SJSA1 (cell line): ENCODE results near the gene PARS2. TPM values are rescaled to one million over a fixed set of nuclear protein-coding genes. Genes with fewer than 3 reads are reported as not detected.

Experiments
- DNase-seq, 2 experiments: peaks; one replicate each; pipeline ENCODE4 v3.0.0-alpha.2; 2015 to 2020; ENCODE audit warnings: low spot score in 2 of 2, low read depth in 1 of 2
- H3K27ac ChIP-seq: fragments of 250-450 bp; sonication (Bioruptor Pico); 2 replicates; pipeline ENCODE4 v1.5.1; 2020; ENCODE audit warnings: mild to moderate bottlenecking, moderate library complexity
- H3K27me3 ChIP-seq: fragments of 250-450 bp; sonication (Bioruptor Pico); replicated peaks from 2 replicates; pipeline ENCODE4 v1.5.1; 2020; ENCODE audit warnings: mild to moderate bottlenecking, moderate library complexity
- H3K36me3 ChIP-seq: fragments of 250-450 bp; sonication (Bioruptor Pico); 2 replicates; pipeline ENCODE4 v1.5.1; 2020; ENCODE audit warnings: mild to moderate bottlenecking
- H3K4me1 ChIP-seq: fragments of 250-450 bp; sonication (Bioruptor Pico); replicated peaks from 2 replicates; pipeline ENCODE4 v1.6.1; 2021; ENCODE audit warnings: mild to moderate bottlenecking
- H3K4me3 ChIP-seq: fragments of 250-450 bp; sonication (Bioruptor Pico); 2 replicates; pipeline ENCODE4 v1.5.1; 2020; ENCODE audit warnings: mild to moderate bottlenecking
- H3K9me3 ChIP-seq: fragments of 250-450 bp; sonication (Bioruptor Pico); replicated peaks from 2 replicates; pipeline ENCODE4 v1.5.1; 2020; ENCODE audit warnings: mild to moderate bottlenecking
- total RNA-seq: library from RNA; depleted of rRNA; stranded (reverse); fragments of >200 nt; shearing (Covaris generic); gene quantifications from 2 replicates; pipeline ENCODE4 v1.2.3, GENCODE V29; 2014

PARS2 gene
- total RNA-seq, 1 experiment from 2014 or later, result 4.6 TPM

DNA sequence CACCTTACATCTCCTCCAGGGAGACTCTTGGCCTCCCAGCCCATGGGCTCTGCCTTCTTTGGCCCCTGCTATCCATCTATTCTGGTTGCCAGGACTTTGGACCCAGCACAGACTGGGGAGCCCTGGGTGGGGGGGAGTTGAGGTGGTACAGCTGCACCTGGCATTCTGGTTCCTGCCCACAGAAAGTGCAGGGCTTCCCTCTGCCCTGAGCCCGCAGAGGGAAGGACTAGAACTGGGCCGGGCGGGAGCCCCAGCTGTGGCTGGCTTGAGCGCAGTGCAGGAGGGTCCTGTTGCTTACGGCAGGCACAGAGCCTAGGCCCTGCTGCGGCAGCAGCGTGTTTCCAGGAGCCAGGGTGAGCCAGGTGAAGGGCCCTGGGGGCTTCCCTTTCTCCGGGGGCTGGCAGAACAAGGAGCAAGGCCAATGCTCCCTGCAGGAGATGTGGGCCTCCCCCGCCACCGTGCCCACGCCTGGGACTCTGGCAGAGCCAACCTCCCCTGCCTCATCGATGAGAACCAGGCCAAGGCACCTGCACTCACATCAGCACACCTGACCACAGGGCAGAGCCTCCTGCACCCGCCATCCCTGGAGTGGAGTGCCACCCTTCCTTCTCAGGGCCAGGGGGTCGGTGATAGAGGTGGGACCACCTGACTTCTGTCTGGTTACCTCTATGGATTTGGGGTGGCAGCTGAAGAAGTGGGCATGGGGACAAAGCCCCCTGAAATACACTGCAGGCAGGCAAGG lies 16.1 kb downstream of the PARS2 start:
- no peak for DNase-seq
- Histone ChIP-seq H3K27me3 (no peaks in the 10 kb centered on the region; the same call in 1 of the 2 replicates), H3K27ac (no peak overlapping the region), H3K4me1 (no peaks in the 10 kb centered on the region), H3K36me3 (peaks cover 7% of the 10 kb centered on the region), H3K9me3 (no peaks in the 10 kb centered on the region), H3K4me3 (no peak overlapping the region)

- DNase-seq, result no peak
- H3K36me3 ChIP-seq, result peaks cover 30% of the 10 kb centered on the region
These were observed 18.5 kb downstream of the PARS2 start for GRCh38 chr1:54745864-54746263.

DNA sequence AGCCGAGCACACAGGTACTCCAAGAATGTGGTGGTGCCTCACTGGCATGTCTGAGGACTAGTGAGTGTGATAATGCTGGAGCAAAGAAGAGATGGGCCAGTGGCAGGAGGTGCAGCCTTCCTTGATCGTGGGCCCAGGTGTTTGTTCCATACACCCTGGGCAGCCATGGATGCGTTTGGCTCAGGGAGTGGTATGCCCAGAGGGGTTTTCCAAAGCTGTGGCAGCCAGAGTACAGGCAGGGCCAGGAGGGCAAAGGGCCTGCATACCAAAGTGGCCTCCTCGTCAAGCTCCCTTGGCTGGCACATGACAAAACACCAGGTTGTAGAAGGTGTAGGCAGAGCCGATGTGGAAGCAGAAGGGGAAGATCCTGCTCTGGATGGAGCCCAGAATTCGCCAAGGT lies 19.0 kb downstream of the PARS2 start:
- no peaks in the 10 kb centered on the region; the same call in 1 of the 2 replicates for H3K27me3 ChIP-seq
- H3K36me3 ChIP-seq, result peaks cover 34% of the 10 kb centered on the region
- no peak for DNase-seq
- H3K27ac ChIP-seq, result no peak overlapping the region
- no peaks in the 10 kb centered on the region for H3K4me1 ChIP-seq
- no peaks in the 10 kb centered on the region for H3K9me3 ChIP-seq
- H3K4me3 ChIP-seq, result no peak overlapping the region

More at GRCh38 chr1:54745864-54746263, 18.5 kb downstream of the PARS2 start:
- Histone ChIP-seq H3K27ac (no peak overlapping the region), H3K27me3 (no peaks in the 10 kb centered on the region; the same call in 1 of the 2 replicates), H3K4me3 (no peak overlapping the region), H3K4me1 (no peaks in the 10 kb centered on the region), H3K9me3 (no peaks in the 10 kb centered on the region)

DNA sequence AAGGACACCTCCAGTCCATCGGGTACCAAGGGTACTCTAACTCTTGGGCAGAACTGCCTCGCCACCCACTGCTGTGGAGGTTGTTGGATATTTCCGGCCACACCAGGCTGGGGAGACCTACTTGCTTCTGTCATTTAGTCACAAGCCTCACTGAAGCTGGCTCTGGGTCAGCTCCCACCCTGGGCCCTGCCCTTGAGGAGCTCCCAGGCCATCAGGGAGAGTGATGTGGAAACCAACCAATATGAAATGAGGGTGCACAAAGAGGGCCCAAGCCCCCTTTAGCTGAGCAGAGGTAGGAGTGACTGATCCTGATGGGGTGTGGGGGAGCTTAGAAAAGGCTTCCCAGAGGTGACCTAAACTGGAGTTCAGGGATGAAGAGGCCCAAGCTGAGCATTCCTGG lies 19.6 kb downstream of the PARS2 start:
- H3K4me3 ChIP-seq, result no peak overlapping the region
- H3K27ac ChIP-seq, result no peak overlapping the region
- peaks cover 40% of the 10 kb centered on the region for H3K36me3 ChIP-seq
- no peak for DNase-seq
- H3K27me3 ChIP-seq, result no peaks in the 10 kb centered on the region
- no peaks in the 10 kb centered on the region for H3K4me1 ChIP-seq
- no peaks in the 10 kb centered on the region for H3K9me3 ChIP-seq

DNA sequence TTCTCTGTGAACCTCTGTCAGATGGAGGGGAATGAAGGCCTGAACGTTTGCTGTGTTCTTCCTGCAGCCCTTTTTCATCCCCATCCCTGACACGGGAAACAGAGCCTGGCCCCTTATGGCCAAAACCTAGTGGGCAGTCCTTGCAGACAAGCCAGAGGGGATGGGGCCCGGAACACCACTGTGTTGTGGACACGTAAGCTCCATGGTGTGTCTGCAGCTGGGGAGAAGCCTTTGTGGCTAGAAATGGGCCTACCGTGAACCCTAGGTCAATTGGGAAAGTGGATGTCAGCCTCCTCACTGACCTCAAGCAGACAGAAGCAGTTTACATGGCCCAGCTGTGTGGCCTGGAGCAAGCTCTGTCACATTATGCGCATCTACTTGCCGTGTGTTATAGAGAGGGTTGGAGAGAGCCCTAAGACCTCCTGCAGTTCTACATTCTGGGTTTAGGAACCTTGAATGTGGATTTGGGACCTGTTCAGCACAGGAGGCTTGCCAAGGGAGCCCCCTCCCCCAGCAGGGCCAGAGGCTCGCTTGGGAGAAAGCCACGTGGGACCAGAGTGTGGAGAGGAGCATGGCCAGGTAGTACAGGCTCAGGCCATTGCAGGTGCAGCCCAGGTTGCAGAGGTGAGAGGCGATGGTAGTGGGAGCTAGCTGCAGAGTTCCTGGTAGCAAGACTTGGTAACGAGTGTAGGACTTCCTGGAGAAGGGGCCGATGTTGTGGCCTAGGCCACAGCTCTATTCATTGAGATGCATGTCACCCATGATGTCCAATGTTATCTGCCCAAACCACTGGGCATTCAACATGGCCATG lies 20.7 kb downstream of the PARS2 start:
- H3K4me1 ChIP-seq, result no peaks in the 10 kb centered on the region
- H3K27me3 ChIP-seq, result no peaks in the 10 kb centered on the region
- no peak for DNase-seq
- H3K4me3 ChIP-seq, result no peak overlapping the region
- no peaks in the 10 kb centered on the region for H3K9me3 ChIP-seq
- peaks cover 46% of the 10 kb centered on the region for H3K36me3 ChIP-seq
- H3K27ac ChIP-seq, result no peak overlapping the region

- DNase-seq, result no peak
- Histone ChIP-seq H3K36me3 (peaks cover 58% of the 10 kb centered on the region), H3K27ac (no peak overlapping the region), H3K9me3 (no peaks in the 10 kb centered on the region), H3K4me1 (no peaks in the 10 kb centered on the region), H3K4me3 (no peak overlapping the region), H3K27me3 (no peaks in the 10 kb centered on the region)
These were observed 22.0 kb downstream of the PARS2 start for GRCh38 chr1:54742282-54742681.

- no peak for DNase-seq
- Histone ChIP-seq H3K4me1 (no peaks in the 10 kb centered on the region), H3K36me3 (peaks cover 65% of the 10 kb centered on the region), H3K9me3 (no peaks in the 10 kb centered on the region), H3K27ac (no peak overlapping the region), H3K4me3 (no peak overlapping the region), H3K27me3 (no peaks in the 10 kb centered on the region)
These were observed 22.8 kb downstream of the PARS2 start for GRCh38 chr1:54741531-54741930.

- no peaks in the 10 kb centered on the region for H3K4me1 ChIP-seq
- H3K9me3 ChIP-seq, result no peaks in the 10 kb centered on the region
- H3K27ac ChIP-seq, result no peak overlapping the region
- no peaks in the 10 kb centered on the region for H3K27me3 ChIP-seq
- no peak overlapping the region for H3K4me3 ChIP-seq
- peaks cover 87% of the 10 kb centered on the region for H3K36me3 ChIP-seq
- no peak for DNase-seq
These were observed 26.1 kb downstream of the PARS2 start for GRCh38 chr1:54738244-54738643.

DNA sequence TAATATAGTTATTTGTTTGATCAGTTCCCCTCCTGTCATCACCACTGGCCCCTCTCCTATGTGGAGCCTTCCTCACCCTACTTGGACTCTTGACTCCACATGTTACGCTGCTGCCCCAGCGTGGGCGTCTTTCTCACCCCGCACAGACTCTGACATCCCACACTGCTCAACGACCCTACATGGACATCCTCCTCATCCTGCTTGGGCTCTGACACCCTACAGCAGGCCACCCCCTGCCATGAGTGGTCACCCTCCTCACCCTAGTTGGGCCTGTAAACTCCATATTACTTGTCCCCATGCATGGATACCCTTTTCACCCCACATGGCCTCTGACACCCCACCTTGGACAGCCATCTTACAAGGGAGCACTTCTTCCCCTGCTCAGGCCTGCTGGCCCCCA lies 27.6 kb downstream of the PARS2 start:
- H3K9me3 ChIP-seq, result no peaks in the 10 kb centered on the region
- peaks cover 75% of the 10 kb centered on the region for H3K36me3 ChIP-seq
- H3K4me3 ChIP-seq, result no peak overlapping the region

GRCh38 chr1:54728027-54728426 lies 36.3 kb downstream of the PARS2 start:
- Histone ChIP-seq H3K27ac (no peak overlapping the region), H3K36me3 (peaks cover 81% of the 10 kb centered on the region), H3K27me3 (no peaks in the 10 kb centered on the region), H3K9me3 (no peaks in the 10 kb centered on the region), H3K4me3 (no peak overlapping the region), H3K4me1 (no peaks in the 10 kb centered on the region)
- DNase-seq, result no peak

More for the DNA sequence above, 27.6 kb downstream of the PARS2 start:
- H3K27ac ChIP-seq, result no peak overlapping the region
- no peak for DNase-seq
- H3K27me3 ChIP-seq, result no peaks in the 10 kb centered on the region
- no peaks in the 10 kb centered on the region for H3K4me1 ChIP-seq

- H3K9me3 ChIP-seq, result no peaks in the 10 kb centered on the region
- H3K27ac ChIP-seq, result no peak overlapping the region
- peaks cover 84% of the 10 kb centered on the region for H3K36me3 ChIP-seq
- no peaks in the 10 kb centered on the region for H3K4me1 ChIP-seq
- H3K27me3 ChIP-seq, result no peaks in the 10 kb centered on the region
- no peak for DNase-seq
- H3K4me3 ChIP-seq, result no peak overlapping the region
These were observed 39.6 kb downstream of the PARS2 start for GRCh38 chr1:54724771-54725170.

DNA sequence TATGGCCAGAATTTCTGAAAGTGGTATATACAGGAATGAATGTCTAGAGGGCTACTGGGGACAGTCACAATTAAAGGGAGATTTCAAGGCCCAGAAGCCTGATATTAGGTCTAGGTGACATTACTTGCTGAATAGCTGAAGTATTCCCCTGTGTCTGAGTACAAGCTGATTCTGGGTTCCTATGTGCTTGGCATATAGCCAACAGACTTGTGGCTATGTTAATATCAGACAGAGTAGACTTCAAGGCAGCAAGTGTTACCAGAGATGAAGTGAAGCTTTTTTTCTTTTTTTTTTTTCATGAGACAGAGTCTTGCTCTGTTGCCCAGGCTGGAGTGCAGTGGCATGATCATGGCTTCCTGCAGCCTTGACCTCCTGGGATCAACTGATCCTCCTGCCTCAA lies 40.3 kb downstream of the PARS2 start:
- no peaks in the 10 kb centered on the region for H3K4me1 ChIP-seq
- no peaks in the 10 kb centered on the region for H3K27me3 ChIP-seq
- peaks cover 83% of the 10 kb centered on the region for H3K36me3 ChIP-seq
- no peaks in the 10 kb centered on the region for H3K9me3 ChIP-seq
- no peak overlapping the region for H3K27ac ChIP-seq
- DNase-seq, result no peak
- no peak overlapping the region for H3K4me3 ChIP-seq

- Histone ChIP-seq H3K27me3 (no peaks in the 10 kb centered on the region), H3K36me3 (peaks cover 83% of the 10 kb centered on the region), H3K9me3 (no peaks in the 10 kb centered on the region), H3K4me3 (no peak overlapping the region), H3K27ac (no peak overlapping the region), H3K4me1 (peaks cover 1% of the 10 kb centered on the region; the same call in 1 of the 2 replicates)
- no peak for DNase-seq
These were observed 42.6 kb downstream of the PARS2 start for GRCh38 chr1:54721719-54722118.
